PC-3 (cell line): ENCODE data around the gene NUFIP2. TPM values are rescaled to one million over a fixed set of nuclear protein-coding genes. Genes with fewer than 3 reads are reported as not detected.
A peak's percentile ranks its signal among the peaks of the same experiment; 100 is the strongest.

Experiments
- ATAC-seq: fragments of 200-7000 bp; cut with Tn5 transposase; 2 replicates; pipeline ENCODE4 v1.9.1; 2020; ENCODE audit warnings: mild to moderate bottlenecking, moderate library complexity
- BruUV-seq: library from RNA; stranded (reverse); fragments of 400-500 nt; replicated peaks from 2 replicates; lab custom pipeline; 2021; lab: Mats Ljungman, UMichigan
- CTCF ChIA-PET: fragments of 300-600 bp; sonication (Branson Sonifier 250); formaldehyde crosslinking; loops from one replicate; lab custom pipeline; 2022; ENCODE audit warnings: antibody characterized with exemption; lab: Charles Lee
- POLR2A ChIA-PET: fragments of 300-600 bp; sonication (Branson Sonifier 250); formaldehyde crosslinking; loops from one replicate; lab custom pipeline; 2022; ENCODE audit warnings: antibody characterized with exemption; ENCODE audit not compliant: unreplicated experiment; lab: Charles Lee
- DNase-seq: peaks from one replicate; pipeline ENCODE4 v3.0.0-alpha.2; 2015
- H2AFZ ChIP-seq: fragments of 300-600 bp; sonication (generic); 2 replicates; pipeline ENCODE4 v1.6.0; 2016; ENCODE audit warnings: antibody characterized with exemption, low read length
- H3F3A ChIP-seq: fragments of 300-600 bp; sonication (generic); one replicate; pipeline ENCODE4 v1.6.0; 2017; ENCODE audit warnings: antibody characterized with exemption, low read length, control low read depth, mild to moderate bottlenecking; ENCODE audit not compliant: unreplicated experiment
- H3K27ac ChIP-seq: fragments of 300-600 bp; sonication (generic); 2 replicates; pipeline ENCODE4 v1.5.1; 2016; ENCODE audit warnings: mild to moderate bottlenecking, low read length
- H3K27me3 ChIP-seq: fragments of 300-600 bp; sonication (generic); 2 replicates; pipeline ENCODE4 v1.6.1; 2016; ENCODE audit warnings: low read length, mixed read lengths
- H3K36me3 ChIP-seq: fragments of 300-600 bp; sonication (generic); 2 replicates; pipeline ENCODE4 v1.6.1; 2016; ENCODE audit warnings: low read depth, mixed run types, low read length, mixed read lengths
- H3K4me1 ChIP-seq: fragments of 300-600 bp; sonication (generic); 2 replicates; pipeline ENCODE4 v1.5.1; 2016; ENCODE audit warnings: low read length; ENCODE audit not compliant: insufficient read depth
- H3K4me2 ChIP-seq: fragments of 300-600 bp; sonication (generic); 2 replicates; pipeline ENCODE4 v1.6.0; 2016; ENCODE audit warnings: low read length
- H3K4me3 ChIP-seq: fragments of 300-600 bp; sonication (generic); 2 replicates; pipeline ENCODE4 v1.5.1; 2016; ENCODE audit warnings: mild to moderate bottlenecking, low read length, mixed read lengths
- H3K79me2 ChIP-seq: fragments of 300-600 bp; sonication (generic); 2 replicates; pipeline ENCODE4 v1.6.1; 2017; ENCODE audit warnings: low read length, mixed read lengths
- H3K9ac ChIP-seq: fragments of 300-600 bp; sonication (generic); 2 replicates; pipeline ENCODE4 v1.6.0; 2016; ENCODE audit warnings: mild to moderate bottlenecking, low read length
- H3K9me2 ChIP-seq: fragments of 300-600 bp; sonication (generic); replicated peaks from 2 replicates; pipeline ENCODE4 v1.6.1; 2016; ENCODE audit warnings: mixed run types, low read length, mixed read lengths
- H3K9me3 ChIP-seq: fragments of 300-600 bp; sonication (generic); 2 replicates; pipeline ENCODE4 v1.6.1; 2016; ENCODE audit warnings: low read length, mixed read lengths
- H4K20me1 ChIP-seq: fragments of 300-600 bp; sonication (generic); 2 replicates; pipeline ENCODE4 v1.6.1; 2016; ENCODE audit warnings: low read length, mixed read lengths
- CTCF ChIP-seq: fragments of 300-600 bp; sonication (generic); conservative IDR thresholded peaks from 2 replicates; pipeline ENCODE4 v1.5.1; 2017; ENCODE audit warnings: antibody characterized with exemption, low read depth, mild to moderate bottlenecking, low read length
- EZH2 ChIP-seq: fragments of 300-600 bp; sonication (generic); IDR thresholded peaks from one replicate; pipeline ENCODE4 v1.6.1; 2017; ENCODE audit warnings: antibody characterized with exemption, mild to moderate bottlenecking, low read length; ENCODE audit not compliant: unreplicated experiment
- EZH2phosphoT487 ChIP-seq: fragments of 300-600 bp; sonication (generic); IDR thresholded peaks from 2 replicates; pipeline ENCODE4 v1.6.1; 2018; ENCODE audit warnings: mild to moderate bottlenecking, antibody characterized with exemption, low read length, borderline replicate concordance
- intact Hi-C: fragments of 100-400 bp; cut with micrococcal nuclease; formaldehyde crosslinking; loops from 2 replicates; pipeline ENCODE4 v1.9.0; 2023
- total RNA-seq: library from RNA; depleted of rRNA; stranded (reverse); fragments of >200 nt; gene quantifications from 2 replicates; pipeline ENCODE4 v1.2.3, GENCODE V29; 2014

Gene NUFIP2
- total RNA-seq, 1 experiment from 2014 or later, result 16.1 TPM

GRCh38 chr17:29255926-29256522, 37.9 kb downstream of the NUFIP2 start:
- no peak for DNase-seq
- no peaks in the 10 kb centered on the region for H3K9me3 ChIP-seq
- no peaks in the 10 kb centered on the region for H3K9me2 ChIP-seq
- H3K4me3 ChIP-seq, result no peak overlapping the region
- peaks cover 16% of the 10 kb centered on the region; the same call in 1 of the 2 replicates for H3K36me3 ChIP-seq
- H3K9ac ChIP-seq, result no peak overlapping the region
- H3K79me2 ChIP-seq, result no peaks in the 10 kb centered on the region
- H3K4me2 ChIP-seq, result no peak overlapping the region
- CTCF ChIA-PET, result interaction anchor here (0.7 kb wide), 1 partner anchor 110 kb away, joined by 4 read pairs; no protein-coding TSS in a partner anchor
- H3K27ac ChIP-seq, result no peak overlapping the region
- no peaks in the 10 kb centered on the region; the same call in 1 of the 2 replicates for H4K20me1 ChIP-seq
- H3K27me3 ChIP-seq, result no peaks in the 10 kb centered on the region
- POLR2A ChIA-PET, result no interaction called here
- no peaks in the 10 kb centered on the region for H3K4me1 ChIP-seq
- BruUV-seq, result no TSS peak
- intact Hi-C loops, result no loop called here
- no peak overlapping the region for H2AFZ ChIP-seq
- no peak for ATAC-seq
- no peaks in the 10 kb centered on the region for H3F3A ChIP-seq
- TF ChIP-seq EZH2 (no peak), CTCF (no peak), EZH2phosphoT487 (no peak)

- H3K4me2 ChIP-seq, result no peak overlapping the region
Observed at GRCh38 chr17:29253037-29253436, 40.9 kb downstream of the NUFIP2 start.

More at GRCh38 chr17:29253037-29253436, 40.9 kb downstream of the NUFIP2 start:
- Histone ChIP-seq H3F3A (no peaks in the 10 kb centered on the region), H3K36me3 (no peaks in the 10 kb centered on the region), H3K4me1 (no peaks in the 10 kb centered on the region), H3K27me3 (no peaks in the 10 kb centered on the region), H3K4me3 (no peak overlapping the region), H2AFZ (no peak overlapping the region), H3K9me3 (no peaks in the 10 kb centered on the region), H3K9me2 (no peaks in the 10 kb centered on the region), H3K9ac (no peak overlapping the region), H3K27ac (no peak overlapping the region), H3K79me2 (no peaks in the 10 kb centered on the region), H4K20me1 (no peaks in the 10 kb centered on the region; the same call in 1 of the 2 replicates)
- no peak for DNase-seq
- intact Hi-C loops, result no loop called here
- TSS peak; percentile 4 for BruUV-seq
- ChIA-PET CTCF (no interaction called here), POLR2A (no interaction called here)
- no peak for TF ChIP-seq EZH2phosphoT487
- 0 out of 2 replicates have a peak, but pooled peaks have one; percentile 9 for TF ChIP-seq CTCF
- no peak for ATAC-seq
